Stimulated activated memory B cell treated with anti-CD40 and anti-IgM and Interleukin-4, amounts not matched to agents 10 μg/mL and 1 μg/mL and 100 μg/mL, for 72 hours (primary cell): ENCODE measurements around the gene TTC39C.
"Not testable (repeated sequence)": the region's sequence is repeated elsewhere in the genome, so short reads cannot be mapped to it uniquely, and the experiment has no call there.

Experiments used
- ATAC-seq: fragments of 150-1000 bp; cut with Tn5 transposase; 2 replicates; pipeline ENCODE4 v1.10.0; 2021
- H3K27ac Mint-ChIP-seq: one replicate; pipeline ENCODE4 v1.8.0; 2022; ENCODE audit warnings: mild to moderate bottlenecking, mixed read lengths
- H3K27me3 Mint-ChIP-seq: one replicate; pipeline ENCODE4 v1.8.0; 2022; ENCODE audit warnings: mixed read lengths
- H3K36me3 Mint-ChIP-seq: one replicate; pipeline ENCODE4 v1.8.0; 2022; ENCODE audit warnings: mixed read lengths
- H3K4me1 Mint-ChIP-seq: one replicate; pipeline ENCODE4 v1.8.0; 2022; ENCODE audit warnings: mixed read lengths
- H3K4me3 Mint-ChIP-seq: one replicate; pipeline ENCODE4 v1.8.0; 2022; ENCODE audit warnings: mild to moderate bottlenecking, moderate library complexity, mixed read lengths
- H3K9me3 Mint-ChIP-seq: one replicate; pipeline ENCODE4 v1.8.0; 2022; ENCODE audit warnings: mixed read lengths

The TTC39C gene

GRCh38 chr18:24022161-24022560 is 7.6 kb downstream of the TTC39C start:
- peaks cover 33% of the 10 kb centered on the region for H3K36me3 Mint-ChIP-seq
- ATAC-seq, result no peak

GRCh38 chr18:24023185-24023814 is 8.7 kb downstream of the TTC39C start:
- H3K4me1 Mint-ChIP-seq, result peaks cover 84% of the 10 kb centered on the region
- H3K36me3 Mint-ChIP-seq, result peaks cover 34% of the 10 kb centered on the region
- H3K9me3 Mint-ChIP-seq, result no peaks in the 10 kb centered on the region
- H3K27ac Mint-ChIP-seq, result peak overlapping the region; percentile 93
- no peak for ATAC-seq
- no peak overlapping the region for H3K4me3 Mint-ChIP-seq
- no peaks in the 10 kb centered on the region for H3K27me3 Mint-ChIP-seq

More at GRCh38 chr18:24022161-24022560, 7.6 kb downstream of the TTC39C start:
- Mint-ChIP-seq H3K9me3 (no peaks in the 10 kb centered on the region), H3K4me3 (no peak overlapping the region), H3K27ac (peak overlapping the region; percentile 93), H3K4me1 (peaks cover 79% of the 10 kb centered on the region), H3K27me3 (no peaks in the 10 kb centered on the region)

DNA sequence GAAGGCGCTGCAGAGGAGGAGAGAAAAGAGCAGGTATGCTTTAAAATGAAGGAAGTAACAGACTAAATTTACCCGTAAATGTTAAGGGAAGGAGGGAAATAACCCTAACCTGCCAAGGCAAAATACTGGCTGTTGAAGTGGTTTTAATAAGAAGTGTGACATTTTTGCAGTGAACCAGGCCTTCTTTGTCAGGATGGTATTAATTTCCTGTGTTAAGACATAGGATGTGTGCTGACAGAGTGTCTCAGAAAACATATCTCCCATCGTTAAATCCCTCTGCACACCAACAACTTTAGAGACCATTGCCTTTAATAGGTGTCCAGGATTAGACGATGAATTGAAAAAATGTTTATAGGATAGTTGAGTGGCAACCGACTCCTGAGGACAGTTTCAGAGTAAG is 9.9 kb downstream of the TTC39C start:
- no peak for ATAC-seq
- peaks cover 78% of the 10 kb centered on the region for H3K4me1 Mint-ChIP-seq
- peaks cover 31% of the 10 kb centered on the region for H3K36me3 Mint-ChIP-seq
- H3K9me3 Mint-ChIP-seq, result no peaks in the 10 kb centered on the region
- H3K4me3 Mint-ChIP-seq, result no peak overlapping the region
- no peak overlapping the region for H3K27ac Mint-ChIP-seq
- no peaks in the 10 kb centered on the region for H3K27me3 Mint-ChIP-seq

- H3K27ac Mint-ChIP-seq, result no peak overlapping the region
- H3K27me3 Mint-ChIP-seq, result no peaks in the 10 kb centered on the region
- H3K4me1 Mint-ChIP-seq, result peaks cover 72% of the 10 kb centered on the region
- ATAC-seq, result no peak
- no peak overlapping the region for H3K4me3 Mint-ChIP-seq
- H3K36me3 Mint-ChIP-seq, result peaks cover 27% of the 10 kb centered on the region
- H3K9me3 Mint-ChIP-seq, result no peaks in the 10 kb centered on the region
Measured at GRCh38 chr18:24026457-24026856, 11.9 kb downstream of the TTC39C start.

- Mint-ChIP-seq H3K27ac (no peak overlapping the region), H3K9me3 (no peaks in the 10 kb centered on the region), H3K4me3 (no peak overlapping the region), H3K4me1 (peaks cover 72% of the 10 kb centered on the region), H3K27me3 (no peaks in the 10 kb centered on the region), H3K36me3 (peaks cover 30% of the 10 kb centered on the region)
- no peak for ATAC-seq
Measured at GRCh38 chr18:24027156-24027827, 12.7 kb downstream of the TTC39C start.

DNA sequence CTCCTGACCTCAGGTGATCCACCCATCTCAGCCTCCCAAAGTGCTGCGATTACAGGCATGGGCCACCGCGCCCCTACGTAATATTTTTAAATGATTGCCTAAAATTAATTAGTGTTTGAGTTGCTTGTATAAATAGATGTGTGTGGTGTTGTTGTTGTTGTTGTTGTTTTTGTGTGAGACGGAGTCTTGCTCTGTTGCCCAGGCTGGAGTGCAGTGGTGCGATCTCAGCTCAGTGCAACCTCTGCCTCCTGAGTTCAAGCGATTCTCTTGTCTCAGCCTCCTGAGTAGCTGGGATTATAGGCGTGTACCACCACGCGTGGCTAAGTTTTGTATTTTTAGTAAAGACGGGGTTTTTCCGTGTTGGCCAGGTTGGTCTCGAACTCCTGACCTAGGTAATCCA is 14.4 kb downstream of the TTC39C start:
- Mint-ChIP-seq H3K4me1 (peaks cover 70% of the 10 kb centered on the region), H3K36me3 (peaks cover 40% of the 10 kb centered on the region)
- H3K27ac Mint-ChIP-seq, H3K27me3 Mint-ChIP-seq, H3K9me3 Mint-ChIP-seq, H3K4me3 Mint-ChIP-seq, ATAC-seq: not testable (repeated sequence)

- Mint-ChIP-seq H3K36me3 (peaks cover 36% of the 10 kb centered on the region), H3K9me3 (no peaks in the 10 kb centered on the region), H3K4me3 (no peak overlapping the region), H3K27ac (peak overlapping the region; percentile 8), H3K27me3 (no peaks in the 10 kb centered on the region), H3K4me1 (peaks cover 69% of the 10 kb centered on the region)
- no peak for ATAC-seq
Measured at GRCh38 chr18:24031318-24031717, 16.8 kb downstream of the TTC39C start.

DNA sequence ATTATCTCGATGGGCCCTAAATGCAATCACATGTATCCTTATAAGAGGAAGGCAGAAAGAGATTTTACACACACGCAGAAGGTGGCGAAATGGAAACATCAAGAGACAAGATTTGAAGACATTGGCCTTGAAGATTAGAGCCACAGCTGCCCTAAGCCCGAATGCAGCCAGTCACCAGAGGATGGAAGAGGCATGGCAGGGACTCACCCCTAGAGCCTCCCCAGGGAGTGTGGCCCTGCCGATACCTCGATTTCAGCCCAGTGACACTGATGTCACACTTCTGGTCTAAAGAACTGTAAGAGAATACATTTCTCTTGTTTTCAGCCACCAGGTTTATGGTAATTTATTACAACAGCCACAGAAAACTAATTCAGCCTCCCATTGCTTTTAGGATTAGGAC is 17.4 kb downstream of the TTC39C start:
- Mint-ChIP-seq H3K4me1 (peaks cover 69% of the 10 kb centered on the region), H3K9me3 (no peaks in the 10 kb centered on the region), H3K27ac (peak overlapping the region; percentile 8), H3K36me3 (peaks cover 30% of the 10 kb centered on the region), H3K4me3 (no peak overlapping the region), H3K27me3 (no peaks in the 10 kb centered on the region)
- ATAC-seq, result peak; percentile 88

DNA sequence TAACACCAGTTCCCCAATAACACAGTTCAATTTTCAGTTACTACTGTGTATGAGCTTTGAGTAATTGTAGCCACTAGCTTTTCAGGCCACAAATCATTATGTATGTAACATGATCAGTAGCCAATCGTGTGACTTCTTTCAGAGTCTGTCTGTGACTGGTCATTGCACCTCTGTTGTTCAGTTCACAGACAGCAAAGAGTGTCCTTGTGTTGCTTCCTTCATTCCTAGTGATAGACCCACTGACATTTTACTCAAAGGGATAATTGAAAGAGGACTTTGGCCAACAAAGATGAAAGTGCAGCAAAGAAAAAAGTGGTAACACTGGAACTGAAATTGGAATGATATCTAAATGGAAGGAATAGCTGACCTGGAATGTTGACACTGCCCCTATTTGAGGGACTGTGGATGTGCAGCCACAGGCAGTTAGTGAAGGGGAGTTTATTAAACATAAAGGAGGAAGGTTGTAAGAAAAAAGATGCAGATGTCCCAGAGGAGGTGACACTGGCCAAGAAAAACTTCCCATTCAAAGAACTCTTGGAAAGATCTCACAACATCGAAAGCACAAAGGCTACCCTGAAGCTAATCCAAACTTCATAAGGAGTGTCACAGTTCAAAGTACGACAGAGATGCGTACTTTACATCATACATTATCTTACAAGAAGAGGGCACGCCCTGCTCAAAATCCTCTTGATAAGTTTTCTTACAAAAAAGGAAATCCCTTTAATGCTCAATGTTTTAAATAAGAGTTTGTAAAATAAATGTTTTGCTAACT is 19.3 kb downstream of the TTC39C start:
- Mint-ChIP-seq H3K27me3 (no peaks in the 10 kb centered on the region), H3K4me3 (no peak overlapping the region), H3K36me3 (peaks cover 29% of the 10 kb centered on the region), H3K4me1 (peaks cover 67% of the 10 kb centered on the region), H3K9me3 (no peaks in the 10 kb centered on the region), H3K27ac (peak overlapping the region; percentile 10)
- no peak for ATAC-seq

DNA sequence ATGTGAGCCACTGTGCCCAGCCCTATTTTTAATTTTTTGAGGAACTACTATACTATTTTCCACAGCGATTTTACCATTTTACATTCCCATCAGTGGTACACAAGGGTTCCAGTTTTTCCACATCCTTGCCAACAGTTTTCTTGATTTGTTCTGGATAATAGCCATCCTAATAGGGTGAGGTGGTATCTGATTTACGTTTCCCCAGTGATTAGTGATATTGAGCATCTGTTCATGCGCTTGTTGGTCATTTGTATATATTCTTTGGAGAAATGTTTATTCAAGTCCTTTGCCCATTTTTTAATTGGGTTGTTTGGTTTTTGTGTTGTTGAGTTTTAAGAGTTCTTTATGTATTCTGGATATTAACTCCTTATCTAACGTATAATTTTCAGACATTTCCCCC is 20.8 kb downstream of the TTC39C start:
- Mint-ChIP-seq H3K4me3 (no peak overlapping the region), H3K27ac (no peak overlapping the region), H3K9me3 (no peaks in the 10 kb centered on the region), H3K27me3 (no peaks in the 10 kb centered on the region), H3K36me3 (peaks cover 40% of the 10 kb centered on the region), H3K4me1 (peaks cover 66% of the 10 kb centered on the region)
- ATAC-seq, result no peak

DNA sequence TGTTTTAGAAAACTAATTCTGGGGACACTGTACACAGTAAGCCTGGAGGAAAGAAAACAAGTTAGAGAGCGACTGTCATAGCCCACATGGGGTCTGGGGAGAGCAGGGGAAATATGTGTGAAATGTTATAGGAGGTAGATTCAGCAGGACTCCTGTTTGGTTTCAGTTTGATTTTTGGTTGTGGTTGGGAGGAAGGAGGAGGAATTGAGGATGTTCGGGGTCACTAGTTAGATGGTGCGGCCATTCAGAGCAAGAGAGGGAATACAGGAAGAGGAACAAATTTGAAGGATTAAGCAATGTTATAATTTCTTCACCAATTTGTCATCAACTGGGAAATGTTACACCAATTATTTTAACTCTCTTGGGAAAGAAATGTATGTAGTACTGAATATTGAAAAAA is 25.1 kb downstream of the TTC39C start:
- Mint-ChIP-seq H3K4me3 (no peak overlapping the region), H3K27ac (peak overlapping the region; percentile 4), H3K27me3 (no peaks in the 10 kb centered on the region), H3K9me3 (no peaks in the 10 kb centered on the region), H3K36me3 (peaks cover 30% of the 10 kb centered on the region), H3K4me1 (peaks cover 74% of the 10 kb centered on the region)
- ATAC-seq, result no peak

- no peak for ATAC-seq
- Mint-ChIP-seq H3K36me3 (peaks cover 21% of the 10 kb centered on the region), H3K4me1 (peaks cover 63% of the 10 kb centered on the region), H3K4me3 (no peak overlapping the region), H3K27ac (no peak overlapping the region), H3K27me3 (no peaks in the 10 kb centered on the region), H3K9me3 (no peaks in the 10 kb centered on the region)
Measured at GRCh38 chr18:24041691-24042090, 27.1 kb downstream of the TTC39C start.

DNA sequence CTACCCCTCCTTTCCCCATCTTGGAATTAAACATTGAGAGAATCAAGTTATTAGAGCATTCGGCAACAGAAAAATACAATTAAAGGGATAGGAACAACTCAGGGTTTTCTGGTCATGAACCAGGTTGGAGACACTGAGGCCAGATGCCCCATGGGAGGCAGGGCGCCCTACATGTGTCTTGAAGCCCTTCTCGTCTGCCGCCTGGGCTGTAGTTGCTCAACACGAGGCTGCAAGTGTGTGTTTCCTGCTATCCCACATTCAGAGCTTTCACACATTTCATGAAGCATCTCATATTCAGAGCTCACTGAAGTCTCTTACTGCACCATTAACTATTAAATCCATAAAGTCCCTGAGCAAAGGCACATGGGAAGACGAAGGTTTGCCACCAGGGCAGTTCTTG is 28.8 kb downstream of the TTC39C start:
- Mint-ChIP-seq H3K36me3 (peaks cover 26% of the 10 kb centered on the region), H3K9me3 (peaks cover 2% of the 10 kb centered on the region), H3K27ac (no peak overlapping the region), H3K4me3 (no peak overlapping the region), H3K4me1 (peaks cover 60% of the 10 kb centered on the region), H3K27me3 (no peaks in the 10 kb centered on the region)
- no peak for ATAC-seq

- ATAC-seq, result no peak
- no peak overlapping the region for H3K27ac Mint-ChIP-seq
- H3K27me3 Mint-ChIP-seq, result no peaks in the 10 kb centered on the region
- H3K9me3 Mint-ChIP-seq, result peaks cover 2% of the 10 kb centered on the region
- no peak overlapping the region for H3K4me3 Mint-ChIP-seq
- H3K36me3 Mint-ChIP-seq, result peaks cover 29% of the 10 kb centered on the region
- peaks cover 62% of the 10 kb centered on the region for H3K4me1 Mint-ChIP-seq
Measured at GRCh38 chr18:24048261-24048660, 33.7 kb downstream of the TTC39C start.

- H3K27ac Mint-ChIP-seq, result peak overlapping the region; percentile 81
- H3K9me3 Mint-ChIP-seq, result peaks cover 2% of the 10 kb centered on the region
- no peaks in the 10 kb centered on the region for H3K27me3 Mint-ChIP-seq
- no peak overlapping the region for H3K4me3 Mint-ChIP-seq
- peaks cover 30% of the 10 kb centered on the region for H3K36me3 Mint-ChIP-seq
- H3K4me1 Mint-ChIP-seq, result peaks cover 61% of the 10 kb centered on the region
- no peak for ATAC-seq
Measured at GRCh38 chr18:24049142-24049541, 34.6 kb downstream of the TTC39C start.
